H1 (cell line): Measurements from ENCODE around the gene RAPGEF6. TPM values are rescaled to one million over a fixed set of nuclear protein-coding genes. Genes with fewer than 3 reads are reported as not detected.

Source experiments
- CTCF ChIA-PET: fragments of 300-600 bp; sonication (Branson Sonifier 250); formaldehyde crosslinking; loops from one replicate; lab custom pipeline; 2021; ENCODE audit not compliant: partially characterized antibody; lab: Charles Lee
- POLR2A ChIA-PET: fragments of 300-600 bp; sonication (Branson Sonifier 250); formaldehyde crosslinking; loops from one replicate; lab custom pipeline; 2021; ENCODE audit warnings: inconsistent platforms; ENCODE audit not compliant: partially characterized antibody; lab: Charles Lee
- DNase-seq, 2 experiments: peaks; one replicate each; pipeline versions ENCODE4 v3.0.0 to v3.0.0-alpha.2; 2010 to 2022; ENCODE audit warnings: low spot score in 2 of 2, low read depth in 1 of 2, mixed read lengths in 1 of 2
- FAIRE-seq: peaks from 2 replicates; lab custom pipeline; 2011; peaks lifted over from hg19 to GRCh38; lab: Jason Lieb, UNC
- H2AFZ ChIP-seq: 2 replicates; pipeline ENCODE4 v1.8.1; 2012; ENCODE audit warnings: low read length, inconsistent platforms
- H2AK5ac ChIP-seq: 2 replicates; pipeline ENCODE4 v1.6.1; 2013; ENCODE audit warnings: low read depth, low read length
- H2BK120ac ChIP-seq: replicated peaks from 2 replicates; pipeline ENCODE3; 2013; ENCODE audit warnings: low read depth, low read length, inconsistent platforms
- H2BK12ac ChIP-seq: 2 replicates; pipeline ENCODE4 v1.6.1; 2013; ENCODE audit warnings: low read depth, low read length
- H2BK15ac ChIP-seq: 2 replicates; pipeline ENCODE4 v1.6.1; 2013; ENCODE audit warnings: low read length
- H2BK20ac ChIP-seq: 2 replicates; pipeline ENCODE4 v1.6.1; 2013; ENCODE audit warnings: low read length
- H2BK5ac ChIP-seq: 2 replicates; pipeline ENCODE4 v1.6.1; 2013; ENCODE audit warnings: low read depth, low read length
- H3K14ac ChIP-seq: 2 replicates; pipeline ENCODE4 v1.6.1; 2013; ENCODE audit warnings: inconsistent platforms; ENCODE audit not compliant: insufficient read length
- H3K18ac ChIP-seq: 2 replicates; pipeline ENCODE4 v1.6.1; 2013; ENCODE audit warnings: low read length; ENCODE audit errors: extremely low read depth
- H3K23ac ChIP-seq: 2 replicates; pipeline ENCODE4 v1.6.1; 2013; ENCODE audit warnings: inconsistent platforms; ENCODE audit not compliant: insufficient read length
- H3K23me2 ChIP-seq: 2 replicates; pipeline ENCODE4 v1.6.1; 2013; ENCODE audit warnings: low read depth, low read length
- H3K27ac ChIP-seq: 2 replicates; pipeline ENCODE4 v1.6.1; 2011; ENCODE audit warnings: low read depth, low read length, inconsistent platforms
- H3K27me3 ChIP-seq, 4 experiments: replicated peaks in 1 of 4; 1 replicate in 1 of 4; 2 replicates in 3 of 4; pipeline versions ENCODE4 v1.6.1 to v1.8.1; 2011 to 2013; ENCODE audit warnings: low read length in 3 of 4, mild to moderate bottlenecking in 3 of 4, inconsistent platforms in 2 of 4, mixed read lengths in 2 of 4, moderate library complexity in 1 of 4; ENCODE audit not compliant: control insufficient read depth in 3 of 4, insufficient read depth in 3 of 4; ENCODE audit errors: extremely low read depth in 1 of 4
- H3K36me3 ChIP-seq, 4 experiments: 2 replicates each; pipeline versions ENCODE4 v1.6.1 to v1.8.1; 2011 to 2013; ENCODE audit warnings: mild to moderate bottlenecking in 4 of 4, low read length in 3 of 4, moderate library complexity in 2 of 4, control low read depth in 1 of 4, inconsistent platforms in 1 of 4; ENCODE audit not compliant: insufficient read depth in 4 of 4, control insufficient read depth in 2 of 4
- H3K4ac ChIP-seq: replicated peaks from 2 replicates; pipeline ENCODE3; 2013; ENCODE audit warnings: low read length, low read depth, mixed read lengths, inconsistent platforms; ENCODE audit not compliant: insufficient read length
- H3K4me1 ChIP-seq, 4 experiments: replicated peaks in 1 of 4; 1 replicate in 1 of 4; 2 replicates in 3 of 4; pipeline versions ENCODE4 v1.6.1 to v1.8.1; 2011 to 2013; ENCODE audit warnings: low read length in 3 of 4, inconsistent platforms in 2 of 4, mixed read lengths in 1 of 4; ENCODE audit not compliant: insufficient read depth in 4 of 4, control insufficient read depth in 3 of 4
- H3K4me2 ChIP-seq, 2 experiments: 2 replicates each; pipeline versions ENCODE4 v1.6.1 to v1.8.1; 2011 to 2013; ENCODE audit warnings: low read depth in 2 of 2, low read length in 2 of 2, control low read depth in 1 of 2, inconsistent platforms in 1 of 2, mild to moderate bottlenecking in 1 of 2; ENCODE audit not compliant: insufficient read depth in 1 of 2
- H3K4me3 ChIP-seq, 4 experiments: fragments of 200-600, 300-600 bp in 1 of 4; sonication (generic), shearing (Covaris generic), sonication (Bioruptor Twin) in 1 of 4; 2 replicates each; pipeline versions ENCODE4 v1.5.1 to v1.8.1; 2011 to 2016; ENCODE audit warnings: low read length in 4 of 4, low read depth in 3 of 4, control low read depth in 2 of 4, inconsistent platforms in 2 of 4, mild to moderate bottlenecking in 2 of 4, mixed read lengths in 1 of 4, moderate library complexity in 1 of 4; ENCODE audit not compliant: insufficient read depth in 2 of 4; ENCODE audit errors: extremely low read depth in 1 of 4
- H3K56ac ChIP-seq: replicated peaks from 2 replicates; pipeline ENCODE3; 2013; ENCODE audit warnings: low read depth, mild to moderate bottlenecking, mixed read lengths, low read length, inconsistent platforms; ENCODE audit not compliant: insufficient read length
- H3K79me1 ChIP-seq: 2 replicates; pipeline ENCODE4 v1.6.1; 2013; ENCODE audit warnings: low read depth, low read length, control low read depth
- H3K79me2 ChIP-seq, 2 experiments: 2 replicates each; pipeline versions ENCODE4 v1.6.1 to v1.8.1; 2012 to 2013; ENCODE audit warnings: low read length in 2 of 2, mild to moderate bottlenecking in 2 of 2, inconsistent platforms in 1 of 2; ENCODE audit not compliant: insufficient read depth in 2 of 2, control insufficient read depth in 1 of 2
- H3K9ac ChIP-seq, 4 experiments: replicated peaks in 1 of 4; 1 replicate in 1 of 4; 2 replicates in 3 of 4; pipeline versions ENCODE4 v1.6.1 to v1.8.1; 2011 to 2013; ENCODE audit warnings: low read depth in 3 of 4, low read length in 3 of 4, control low read depth in 2 of 4, mild to moderate bottlenecking in 2 of 4, moderate library complexity in 2 of 4, inconsistent platforms in 1 of 4; ENCODE audit errors: extremely low read depth in 1 of 4
- H3K9me3 ChIP-seq, 2 experiments: 2 replicates each; pipeline versions ENCODE4 v1.6.1 to v1.8.1; 2012 to 2013; ENCODE audit warnings: mild to moderate bottlenecking in 2 of 2, moderate library complexity in 2 of 2, control low read depth in 1 of 2, inconsistent platforms in 1 of 2, low read depth in 1 of 2, low read length in 1 of 2, mixed read lengths in 1 of 2; ENCODE audit not compliant: insufficient read depth in 2 of 2
- H4K20me1 ChIP-seq, 2 experiments: replicated peaks in 1 of 2; 2 replicates each; pipeline versions ENCODE3 to v1.8.1; 2011 to 2013; ENCODE audit warnings: inconsistent platforms in 2 of 2, low read length in 2 of 2, mild to moderate bottlenecking in 1 of 2; ENCODE audit not compliant: insufficient read depth in 2 of 2, control insufficient read depth in 1 of 2
- H4K5ac ChIP-seq: 2 replicates; pipeline ENCODE4 v1.6.1; 2013; ENCODE audit warnings: low read length, low read depth, mixed read lengths, inconsistent platforms; ENCODE audit not compliant: insufficient read length
- H4K8ac ChIP-seq: 2 replicates; pipeline ENCODE4 v1.8.0; 2013; ENCODE audit warnings: mild to moderate bottlenecking, moderate library complexity, low read length, inconsistent platforms; ENCODE audit not compliant: insufficient read depth; ENCODE audit errors: extremely low read depth
- H4K91ac ChIP-seq: replicated peaks from 2 replicates; pipeline ENCODE3; 2013; ENCODE audit warnings: low read length, mixed read lengths, inconsistent platforms; ENCODE audit not compliant: insufficient read length
- HDAC2 ChIP-seq, 2 experiments: fragments of 300-600 bp in 1 of 2; sonication (generic) in 1 of 2; IDR thresholded peaks; 2 replicates each; pipeline ENCODE4 v1.6.1; 2011 to 2012; ENCODE audit warnings: low read depth in 2 of 2, low read length in 2 of 2, mild to moderate bottlenecking in 2 of 2, moderate library complexity in 2 of 2, borderline replicate concordance in 1 of 2, inconsistent platforms in 1 of 2
- JUND ChIP-seq: IDR thresholded peaks from 2 replicates; pipeline ENCODE4 v1.6.1; 2011; ENCODE audit warnings: mild to moderate bottlenecking, improper control_type of control experiment, low read length
- RBBP5 ChIP-seq: IDR thresholded peaks from 2 replicates; pipeline ENCODE4 v1.7.1; 2012; ENCODE audit warnings: low read depth, mild to moderate bottlenecking, inconsistent platforms, low read length, moderate library complexity, borderline replicate concordance
- WGBS, 2 experiments: shearing (Covaris generic) in 1 of 2; methylation state at CpG; one replicate each; pipeline versions ENCODE4 v1.1.6 to v1.1.7; 2013 to 2015; ENCODE audit warnings: low lambda C conversion rate in 2 of 2, mixed read lengths in 2 of 2, inconsistent platforms in 1 of 2, low coverage in 1 of 2, missing lambda C conversion rate in 1 of 2; ENCODE audit not compliant: insufficient replicate concordance in 2 of 2, insufficient coverage in 1 of 2, insufficient read length in 1 of 2; ENCODE audit errors: extremely low coverage in 1 of 2, missing lambda C conversion rate in 1 of 2; 5-methylcytosine and 5-hydroxymethylcytosine counted together
- polyA plus RNA-seq, 7 experiments: library from polyadenylated mRNA; depleted of rRNA in 3 of 7; stranded (reverse) in 5 of 7; unstranded in 2 of 7; fragments of >200 nt in 5 of 7; fragments of 200-250 nt in 2 of 7; gene quantifications; 1 replicate in 5 of 7; 2 replicates in 1 of 7; 4 replicates in 1 of 7; pipeline versions ENCODE4 v1.2.1 to v1.2.3, GENCODE V29; 2011 to 2013; ENCODE audit warnings: missing spikeins in 2 of 7, mixed read lengths in 2 of 7
- total RNA-seq: library from RNA; stranded (reverse); fragmentation: NEBNext Ultra II Directional; extraction: Animal tissue kit (Norgen Biotek cat#: 25700); gene quantifications from 2 replicates; pipeline ENCODE4 v1.2.1, GENCODE V29; 2021

Gene RAPGEF6
- total and polyA plus RNA-seq, 2 of the 8 experiments (the other 6 are each of a cell fraction or from before 2014, with no cell fraction given): 4.8 to 20.0 TPM

- H3K4ac ChIP-seq: no peak overlapping the region
- FAIRE-seq (no peak), DNase-seq (no peak)
- no peak overlapping the region for H4K91ac ChIP-seq
- H4K8ac ChIP-seq: no peak overlapping the region
- no peak overlapping the region for H3K27ac ChIP-seq
- no peaks in the 10 kb centered on the region for H4K20me1 ChIP-seq
- H2BK20ac ChIP-seq: no peak overlapping the region
- H3K18ac ChIP-seq: no peak overlapping the region
- H2AFZ ChIP-seq: no peak overlapping the region
- no peak overlapping the region for H3K56ac ChIP-seq
- no peaks in the 10 kb centered on the region for H3K27me3 ChIP-seq
- WGBS, 2 experiments: 100% methylated on average over 1 of the region's 1 CpG; no CpG with 5 or more reads in 1 of the 2 experiments
- peaks cover 0 to 2% of the 10 kb centered on the region in 2 experiments; a peak in 1 of 4 replicates for H3K9me3 ChIP-seq
- H3K36me3 ChIP-seq: peaks cover 0 to 22% (median 6%) of the 10 kb centered on the region in 4 experiments; a peak in 4 of 8 replicates
- H2AK5ac ChIP-seq: no peak overlapping the region
- POLR2A ChIA-PET: no interaction called here
- no peak overlapping the region for H2BK5ac ChIP-seq
- H3K14ac ChIP-seq: no peak overlapping the region
- H2BK120ac ChIP-seq: no peak overlapping the region
- H2BK12ac ChIP-seq: no peak overlapping the region
- H3K4me1 ChIP-seq: no peaks in the 10 kb centered on the region
- CTCF ChIA-PET: interaction anchor here (1.0 to 1.9 kb wide), 2 partner anchors 34 to 49 kb away, joined by 3 to 5 read pairs; no protein-coding TSS in a partner anchor
- no peak overlapping the region for H3K9ac ChIP-seq
- H2BK15ac ChIP-seq: no peak overlapping the region
- H3K79me1 ChIP-seq: no peaks in the 10 kb centered on the region
- H3K23ac ChIP-seq: no peak overlapping the region
- no peak overlapping the region for H4K5ac ChIP-seq
- no peak overlapping the region for H3K4me3 ChIP-seq
- no peaks in the 10 kb centered on the region for H3K23me2 ChIP-seq
- H3K79me2 ChIP-seq: no peaks in the 10 kb centered on the region
- H3K4me2 ChIP-seq: no peak overlapping the region
- TF ChIP-seq HDAC2 (IDR thresholded peaks at IDR 0.05; ENCODE audit: borderline replicate concordance in 1 of 2, low read depth in 2 of 2, low read length in 2 of 2) (no peak), RBBP5 (no peak), JUND (no peak)
Observed at GRCh38 chr5:131457193-131457592, 177.8 kb downstream of the RAPGEF6 start.
